Loucy (cell line): ENCODE measurements around the gene SAMD14.

Source experiments
- H2AFZ ChIP-seq: fragments of 200-600 bp; sonication (generic); 2 replicates; pipeline ENCODE4 v1.6.0; 2016; ENCODE audit warnings: antibody characterized with exemption, mild to moderate bottlenecking, low read length, moderate library complexity
- H3F3A ChIP-seq: fragments of 200-600 bp; 2 replicates; pipeline ENCODE4 v1.6.0; 2016; ENCODE audit warnings: antibody characterized with exemption, low read depth, mild to moderate bottlenecking
- H3K27me3 ChIP-seq: fragments of 200-600 bp; sonication (generic); 2 replicates; pipeline ENCODE4 v1.6.1; 2014; ENCODE audit warnings: low read length, mild to moderate bottlenecking; ENCODE audit not compliant: insufficient read depth, poor library complexity, severe bottlenecking
- H3K36me3 ChIP-seq: fragments of 200-600 bp; sonication (generic); 2 replicates; pipeline ENCODE4 v1.6.1; 2016; ENCODE audit warnings: low read length; ENCODE audit not compliant: insufficient read depth
- H3K4me1 ChIP-seq: fragments of 200-600 bp; sonication (generic); 2 replicates; pipeline ENCODE4 v1.5.1; 2014; ENCODE audit warnings: low read length, mild to moderate bottlenecking; ENCODE audit not compliant: insufficient read depth, poor library complexity, severe bottlenecking
- H3K4me2 ChIP-seq: fragments of 200-600 bp; sonication (generic); 2 replicates; pipeline ENCODE4 v1.6.0; 2014; ENCODE audit warnings: antibody characterized with exemption, low read length, low read depth, mild to moderate bottlenecking; ENCODE audit not compliant: poor library complexity, severe bottlenecking
- H3K4me3 ChIP-seq: fragments of 200-600 bp; sonication (generic); 2 replicates; pipeline ENCODE4 v1.5.1; 2014; ENCODE audit warnings: low read length, mild to moderate bottlenecking, mixed read lengths; ENCODE audit not compliant: poor library complexity, severe bottlenecking
- H3K79me2 ChIP-seq: fragments of 200-600 bp; sonication (generic); 2 replicates; pipeline ENCODE4 v1.6.1; 2014; ENCODE audit warnings: low read length; ENCODE audit not compliant: insufficient read depth
- H3K9ac ChIP-seq: fragments of 200-600 bp; sonication (generic); 2 replicates; pipeline ENCODE4 v1.6.0; 2014; ENCODE audit warnings: mild to moderate bottlenecking, low read depth, low read length, moderate library complexity; ENCODE audit not compliant: poor library complexity, severe bottlenecking
- H3K9me2 ChIP-seq: fragments of 200-600 bp; sonication (generic); replicated peaks from 2 replicates; pipeline ENCODE4 v1.6.1; 2016; ENCODE audit warnings: low read depth, low read length, mixed read lengths
- H3K9me3 ChIP-seq: fragments of 200-600 bp; sonication (generic); 2 replicates; pipeline ENCODE4 v1.6.1; 2014; ENCODE audit warnings: mild to moderate bottlenecking, antibody characterized with exemption, low read length, low read depth; ENCODE audit not compliant: insufficient read depth
- H4K20me1 ChIP-seq: fragments of 200-600 bp; sonication (generic); 2 replicates; pipeline ENCODE4 v1.6.0; 2014; ENCODE audit warnings: antibody characterized with exemption, low read length, mild to moderate bottlenecking; ENCODE audit not compliant: insufficient read depth, poor library complexity, severe bottlenecking
- EZH2phosphoT487 ChIP-seq: fragments of 200-600 bp; IDR thresholded peaks from 2 replicates; pipeline ENCODE4 v1.6.1; 2018; ENCODE audit warnings: antibody characterized with exemption, mild to moderate bottlenecking, moderate library complexity, borderline replicate concordance
- TF ChIP-seq, protein P1 (sequence below): fragments of 200-600 bp; sonication (generic); conservative IDR thresholded peaks from 2 replicates; pipeline ENCODE4 v1.5.1; 2014; ENCODE audit warnings: mild to moderate bottlenecking, antibody characterized with exemption, low read length

The SAMD14 gene

DNA sequence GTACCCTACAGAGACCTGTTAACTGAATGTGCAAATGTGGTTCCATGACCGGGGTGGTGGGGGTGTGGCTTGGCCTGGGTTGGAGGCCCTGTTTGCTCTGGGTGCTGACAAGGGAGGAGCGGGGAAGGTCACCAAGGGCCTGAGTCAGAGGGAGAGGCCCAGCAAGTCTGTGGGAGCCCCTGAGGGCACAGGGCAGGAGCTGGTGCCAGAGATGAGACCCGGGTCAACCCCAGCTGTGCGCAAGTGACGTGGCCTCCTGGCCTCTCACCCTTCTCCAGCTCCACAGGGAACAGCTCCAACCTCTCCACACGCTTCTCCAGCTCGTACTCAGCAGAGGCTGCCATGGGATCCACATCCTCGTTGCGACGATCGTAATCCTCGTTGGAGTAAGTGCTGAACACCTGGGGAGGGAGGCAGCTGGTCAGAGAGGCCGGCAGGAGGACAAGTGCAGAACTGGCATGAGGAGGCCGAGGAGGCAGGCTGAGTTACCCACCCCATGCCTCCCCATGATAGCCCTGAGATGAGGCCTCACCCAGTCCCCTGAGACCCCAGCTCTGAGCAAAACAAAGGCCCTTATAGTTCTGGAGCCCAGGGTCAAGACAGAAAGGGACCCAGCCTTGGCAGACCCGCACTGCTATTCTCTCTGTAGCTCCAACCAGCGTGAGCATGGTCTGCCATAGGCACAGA lies 15.0 kb upstream of the SAMD14 start:
- H3K27me3 ChIP-seq, result no peaks in the 10 kb centered on the region
- peaks cover 54% of the 10 kb centered on the region for H3K4me1 ChIP-seq
- H3K9me2 ChIP-seq, result no peaks in the 10 kb centered on the region
- no peaks in the 10 kb centered on the region for H3F3A ChIP-seq
- H3K36me3 ChIP-seq, result peaks cover 43% of the 10 kb centered on the region; the same call in 1 of the 2 replicates
- H3K4me2 ChIP-seq, result peak overlapping the region; percentile 87
- peak overlapping the region; percentile 82 for H3K4me3 ChIP-seq
- no peak overlapping the region for H2AFZ ChIP-seq
- H3K9me3 ChIP-seq, result no peaks in the 10 kb centered on the region
- peaks cover 80% of the 10 kb centered on the region for H4K20me1 ChIP-seq
- no peak for TF ChIP-seq EZH2phosphoT487
- TF ChIP-seq, protein P1, sequence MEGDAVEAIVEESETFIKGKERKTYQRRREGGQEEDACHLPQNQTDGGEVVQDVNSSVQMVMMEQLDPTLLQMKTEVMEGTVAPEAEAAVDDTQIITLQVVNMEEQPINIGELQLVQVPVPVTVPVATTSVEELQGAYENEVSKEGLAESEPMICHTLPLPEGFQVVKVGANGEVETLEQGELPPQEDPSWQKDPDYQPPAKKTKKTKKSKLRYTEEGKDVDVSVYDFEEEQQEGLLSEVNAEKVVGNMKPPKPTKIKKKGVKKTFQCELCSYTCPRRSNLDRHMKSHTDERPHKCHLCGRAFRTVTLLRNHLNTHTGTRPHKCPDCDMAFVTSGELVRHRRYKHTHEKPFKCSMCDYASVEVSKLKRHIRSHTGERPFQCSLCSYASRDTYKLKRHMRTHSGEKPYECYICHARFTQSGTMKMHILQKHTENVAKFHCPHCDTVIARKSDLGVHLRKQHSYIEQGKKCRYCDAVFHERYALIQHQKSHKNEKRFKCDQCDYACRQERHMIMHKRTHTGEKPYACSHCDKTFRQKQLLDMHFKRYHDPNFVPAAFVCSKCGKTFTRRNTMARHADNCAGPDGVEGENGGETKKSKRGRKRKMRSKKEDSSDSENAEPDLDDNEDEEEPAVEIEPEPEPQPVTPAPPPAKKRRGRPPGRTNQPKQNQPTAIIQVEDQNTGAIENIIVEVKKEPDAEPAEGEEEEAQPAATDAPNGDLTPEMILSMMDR, result no peak
- H3K9ac ChIP-seq, result peak overlapping the region; percentile 99
- peaks cover 95% of the 10 kb centered on the region for H3K79me2 ChIP-seq

DNA sequence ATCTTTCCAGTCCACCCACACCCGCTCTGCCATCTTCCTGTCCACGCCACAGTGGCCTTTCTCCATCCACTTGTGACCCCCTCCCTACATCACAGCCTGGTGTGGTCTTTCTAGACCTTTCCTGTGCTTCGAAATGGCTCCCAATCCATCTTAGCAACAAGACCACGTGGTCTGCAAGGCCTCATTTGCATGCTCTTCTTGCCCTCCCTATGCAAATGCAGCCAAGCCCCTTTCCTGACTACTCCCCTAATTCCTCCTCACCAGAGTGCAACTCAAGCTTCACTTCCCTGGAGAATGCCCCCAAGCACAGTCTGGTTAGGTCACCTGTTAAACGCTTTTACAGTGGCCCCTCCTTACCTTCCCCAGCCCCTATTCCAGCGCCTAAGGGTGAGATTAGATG lies 14.4 kb upstream of the SAMD14 start:
- Histone ChIP-seq H4K20me1 (peaks cover 80% of the 10 kb centered on the region), H3K4me2 (peak overlapping the region; percentile 87), H3K36me3 (peaks cover 48% of the 10 kb centered on the region; the same call in 1 of the 2 replicates), H3F3A (no peaks in the 10 kb centered on the region), H3K9me2 (no peaks in the 10 kb centered on the region), H3K9ac (no peak overlapping the region), H3K4me3 (peak overlapping the region; percentile 82), H3K79me2 (peaks cover 93% of the 10 kb centered on the region), H3K9me3 (no peaks in the 10 kb centered on the region), H3K27me3 (no peaks in the 10 kb centered on the region), H2AFZ (no peak overlapping the region), H3K4me1 (peaks cover 60% of the 10 kb centered on the region)
- TF ChIP-seq, protein P1, result no peak
- no peak for TF ChIP-seq EZH2phosphoT487

DNA sequence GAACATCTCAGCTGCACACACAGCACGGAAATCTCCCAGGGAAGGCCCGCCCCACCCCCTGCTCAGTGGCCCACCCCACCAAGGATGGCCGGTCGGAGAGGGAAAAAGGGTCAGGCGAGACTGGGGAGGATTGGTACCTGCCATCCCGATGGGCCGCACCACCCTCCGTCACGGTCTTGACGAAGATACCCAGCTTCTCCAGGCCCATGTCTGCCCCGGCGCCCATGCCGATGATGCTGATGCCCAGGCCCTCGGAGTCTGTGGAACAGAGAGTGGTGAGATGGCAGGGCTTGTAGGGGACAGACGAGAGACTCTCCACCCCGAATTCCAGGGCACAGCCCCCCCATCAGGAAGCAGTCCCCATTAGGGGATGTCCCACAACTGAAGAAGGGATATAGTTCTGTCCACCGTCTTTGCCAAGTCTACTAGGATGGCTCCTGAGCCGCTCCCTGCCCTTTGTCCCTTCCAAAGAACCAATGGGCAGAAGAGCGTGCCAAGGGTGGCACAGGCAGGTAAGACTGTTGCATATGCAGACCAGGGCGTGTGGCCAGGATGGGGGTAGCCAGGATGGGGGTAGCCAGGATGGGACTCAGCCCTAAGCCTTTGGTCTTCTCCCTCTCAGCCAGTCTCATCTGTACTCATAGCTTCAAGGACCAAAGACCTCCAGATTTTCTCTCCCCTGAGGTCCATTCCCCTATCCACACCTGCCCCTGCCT lies 13.7 kb upstream of the SAMD14 start:
- TF ChIP-seq, protein P1, result no peak
- TF ChIP-seq EZH2phosphoT487, result no peak
- Histone ChIP-seq H3K9ac (no peak overlapping the region), H3K9me2 (no peaks in the 10 kb centered on the region), H3K9me3 (no peaks in the 10 kb centered on the region), H3K36me3 (peaks cover 55% of the 10 kb centered on the region; the same call in 1 of the 2 replicates), H3K27me3 (no peaks in the 10 kb centered on the region), H3K79me2 (peaks cover 93% of the 10 kb centered on the region), H3F3A (no peaks in the 10 kb centered on the region), H3K4me2 (no peak overlapping the region), H2AFZ (no peak overlapping the region), H3K4me1 (peaks cover 62% of the 10 kb centered on the region), H4K20me1 (peaks cover 77% of the 10 kb centered on the region), H3K4me3 (no peak overlapping the region)
